ENCODE measurements around the gene CD207. TPM values are rescaled to one million over a fixed set of nuclear protein-coding genes. Genes with fewer than 3 reads are reported as not detected.
"Not testable (repeated sequence)": the region's sequence is repeated elsewhere in the genome, so short reads cannot be mapped to it uniquely, and the experiment has no call there.

CD207 gene
- not detected in 2 replicates for total RNA-seq (ENCODE audit: low replicate concordance)

DNA sequence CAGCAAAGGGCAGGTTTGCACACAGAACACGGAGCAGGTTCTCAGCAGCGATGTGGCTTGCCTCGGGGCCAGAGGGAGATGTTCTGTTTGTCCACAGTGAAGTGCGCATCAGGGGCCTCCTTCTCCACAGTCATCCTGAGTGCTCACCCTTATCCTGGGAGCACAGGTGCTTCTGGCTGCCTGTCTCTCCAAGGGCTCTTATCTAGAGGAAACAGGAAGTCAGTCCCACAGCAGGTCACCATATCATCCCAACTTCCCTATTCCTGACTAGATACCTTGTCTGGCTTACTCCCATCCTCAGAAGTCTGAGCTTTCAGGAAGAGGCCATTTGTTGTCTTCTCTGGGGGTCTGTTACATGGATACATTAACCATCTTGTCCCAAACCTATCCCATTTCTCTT lies at the start of gene CD207:
CD207 (minus strand) TSS at position 174 of the 400 bp plus-strand sequence; CDS start at position 134, 40 bp downstream.
- Mint-ChIP-seq H3K36me3 (no peaks in the 10 kb centered on the region), H3K4me1 (no peaks in the 10 kb centered on the region), H3K27me3 (ENCODE audit: insufficient read depth, low read depth) (peaks cover 7% of the 10 kb centered on the region), H3K4me3 (no peak within 1 kb of the TSS), H3K27ac (no peak within 1 kb of the TSS), H3K9me3 (peaks cover 8% of the 10 kb centered on the region)
- Histone ChIP-seq H3K4me2 (no peak within 1 kb of the TSS), H3K9me3 (ENCODE audit: low read depth) (no peaks in the 10 kb centered on the region), H3K9ac (no peak within 1 kb of the TSS), H3K4me1 (peaks cover 1% of the 10 kb centered on the region), H2AFZ (replicated peaks) (no peak within 1 kb of the TSS), H3K4me3 (no peak within 1 kb of the TSS), H3K27me3 (no peaks in the 10 kb centered on the region), H4K20me1 (ENCODE audit: low read depth) (no peaks in the 10 kb centered on the region), H3F3A (ENCODE audit: low read depth) (no peaks in the 10 kb centered on the region), H3K79me2 (ENCODE audit: low read depth) (no peaks in the 10 kb centered on the region), H3K36me3 (no peaks in the 10 kb centered on the region), H3K27ac (no peak within 1 kb of the TSS)
- DNase-seq (ENCODE audit: low spot score), result no peak
- TF ChIP-seq, protein P1, sequence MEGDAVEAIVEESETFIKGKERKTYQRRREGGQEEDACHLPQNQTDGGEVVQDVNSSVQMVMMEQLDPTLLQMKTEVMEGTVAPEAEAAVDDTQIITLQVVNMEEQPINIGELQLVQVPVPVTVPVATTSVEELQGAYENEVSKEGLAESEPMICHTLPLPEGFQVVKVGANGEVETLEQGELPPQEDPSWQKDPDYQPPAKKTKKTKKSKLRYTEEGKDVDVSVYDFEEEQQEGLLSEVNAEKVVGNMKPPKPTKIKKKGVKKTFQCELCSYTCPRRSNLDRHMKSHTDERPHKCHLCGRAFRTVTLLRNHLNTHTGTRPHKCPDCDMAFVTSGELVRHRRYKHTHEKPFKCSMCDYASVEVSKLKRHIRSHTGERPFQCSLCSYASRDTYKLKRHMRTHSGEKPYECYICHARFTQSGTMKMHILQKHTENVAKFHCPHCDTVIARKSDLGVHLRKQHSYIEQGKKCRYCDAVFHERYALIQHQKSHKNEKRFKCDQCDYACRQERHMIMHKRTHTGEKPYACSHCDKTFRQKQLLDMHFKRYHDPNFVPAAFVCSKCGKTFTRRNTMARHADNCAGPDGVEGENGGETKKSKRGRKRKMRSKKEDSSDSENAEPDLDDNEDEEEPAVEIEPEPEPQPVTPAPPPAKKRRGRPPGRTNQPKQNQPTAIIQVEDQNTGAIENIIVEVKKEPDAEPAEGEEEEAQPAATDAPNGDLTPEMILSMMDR (IDR thresholded peaks at IDR 0.05), result no peak
- TF ChIP-seq EZH2phosphoT487 (IDR thresholded peaks at IDR 0.05), result no peak
- TF ChIP-seq EZH2 (IDR thresholded peaks at IDR 0.05), result no peak

DNA sequence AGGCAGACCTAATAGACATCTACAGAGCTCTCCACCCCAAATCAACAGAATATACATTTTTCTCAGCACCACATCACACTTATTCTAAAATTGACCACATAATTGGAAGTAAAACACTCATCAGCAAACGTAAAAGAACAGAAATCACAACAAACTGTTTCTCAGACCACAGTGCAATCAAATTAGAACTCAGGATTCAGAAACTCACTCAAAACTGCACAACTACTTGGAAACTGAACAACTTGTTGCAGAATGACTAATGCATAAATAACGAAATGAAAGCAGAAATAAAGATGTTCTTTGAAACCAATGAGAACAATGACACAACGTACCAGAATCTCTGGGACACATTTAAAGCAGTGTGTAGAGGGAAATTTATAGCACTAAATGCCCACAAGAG lies 42.9 kb upstream of the CD207 start:
- not testable (repeated sequence) for H3K4me1 ChIP-seq; H3K27ac Mint-ChIP-seq; H3K36me3 Mint-ChIP-seq; H3K4me1 Mint-ChIP-seq; H3K9ac ChIP-seq; H3K4me2 ChIP-seq; H3F3A ChIP-seq (ENCODE audit: low read depth); H3K27ac ChIP-seq; H3K36me3 ChIP-seq; DNase-seq (ENCODE audit: low spot score); H3K4me3 ChIP-seq; H3K9me3 ChIP-seq (ENCODE audit: low read depth); H2AFZ ChIP-seq (replicated peaks); H3K4me3 Mint-ChIP-seq; H4K20me1 ChIP-seq (ENCODE audit: low read depth); H3K79me2 ChIP-seq (ENCODE audit: low read depth)
- peaks cover 100% of the 10 kb centered on the region for H3K27me3 ChIP-seq
- peaks cover 61% of the 10 kb centered on the region for H3K27me3 Mint-ChIP-seq (ENCODE audit: insufficient read depth, low read depth)
- H3K9me3 Mint-ChIP-seq, result peaks cover 23% of the 10 kb centered on the region

DNA sequence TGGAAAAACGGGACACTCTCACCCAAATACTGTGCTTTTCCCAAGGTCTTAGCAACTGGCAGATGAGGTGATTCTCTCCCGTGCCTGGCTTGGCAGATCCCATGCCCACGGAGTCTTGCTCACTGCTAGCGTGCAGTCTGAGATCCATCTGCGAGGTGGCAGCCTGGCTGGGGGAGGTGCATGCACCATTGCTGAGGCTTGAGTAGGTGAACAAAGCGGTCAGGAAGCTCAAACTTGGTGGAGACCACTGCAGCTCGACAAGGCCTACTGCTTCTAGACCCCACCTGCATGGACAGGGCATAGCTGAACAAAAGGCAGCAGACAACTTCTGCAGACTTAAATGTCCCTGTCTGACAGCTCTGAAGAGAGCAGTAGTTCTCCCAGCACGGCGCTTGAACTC lies 40.5 kb upstream of the CD207 start:
- H3K27me3 ChIP-seq, result peaks cover 100% of the 10 kb centered on the region
- Mint-ChIP-seq H3K9me3 (peaks cover 14% of the 10 kb centered on the region), H3K27me3 (ENCODE audit: insufficient read depth, low read depth) (peaks cover 59% of the 10 kb centered on the region)
- H3K9ac ChIP-seq; H3K4me1 ChIP-seq; H3K4me2 ChIP-seq; DNase-seq (ENCODE audit: low spot score); H3K79me2 ChIP-seq (ENCODE audit: low read depth); H3K27ac ChIP-seq; H3K4me1 Mint-ChIP-seq; H3K4me3 Mint-ChIP-seq; H3K4me3 ChIP-seq; H3F3A ChIP-seq (ENCODE audit: low read depth); H4K20me1 ChIP-seq (ENCODE audit: low read depth); H3K27ac Mint-ChIP-seq; H3K36me3 ChIP-seq; H3K36me3 Mint-ChIP-seq; H3K9me3 ChIP-seq (ENCODE audit: low read depth); H2AFZ ChIP-seq (replicated peaks): not testable (repeated sequence)

DNA sequence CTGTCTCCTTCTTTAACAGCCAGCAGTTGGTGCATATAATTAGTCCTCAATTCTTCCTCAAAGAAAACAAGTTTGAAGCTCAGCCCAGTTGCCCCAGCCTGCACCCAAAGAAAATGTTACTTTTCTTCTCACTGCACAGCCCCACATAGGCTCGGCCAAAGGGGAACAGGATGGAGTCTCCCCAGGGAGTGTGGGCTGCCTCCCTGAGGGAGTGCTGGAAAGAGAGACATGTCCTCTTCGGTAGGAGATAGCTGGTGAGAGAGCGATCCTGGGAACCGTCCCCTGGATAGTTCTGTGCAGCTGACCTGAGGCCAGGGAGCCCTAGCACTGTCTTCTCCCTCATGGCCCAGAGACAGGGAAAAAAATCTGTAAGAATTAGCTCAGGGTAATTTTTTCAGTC lies 37.9 kb upstream of the CD207 start:
- peaks cover 95% of the 10 kb centered on the region for H3K27me3 ChIP-seq
- Mint-ChIP-seq H3K9me3 (peaks cover 6% of the 10 kb centered on the region), H3K4me1 (peaks cover 4% of the 10 kb centered on the region), H3K36me3 (no peaks in the 10 kb centered on the region), H3K4me3 (no peak overlapping the region), H3K27me3 (ENCODE audit: insufficient read depth, low read depth) (peaks cover 44% of the 10 kb centered on the region), H3K27ac (no peak overlapping the region)
- H2AFZ ChIP-seq (replicated peaks), result no peak overlapping the region
- H3K9ac ChIP-seq, result no peak overlapping the region
- no peaks in the 10 kb centered on the region for H3K36me3 ChIP-seq
- H3K4me1 ChIP-seq, result no peaks in the 10 kb centered on the region
- no peak for DNase-seq (ENCODE audit: low spot score)
- no peaks in the 10 kb centered on the region for H3K79me2 ChIP-seq (ENCODE audit: low read depth)
- H3K27ac ChIP-seq, result no peak overlapping the region
- no peaks in the 10 kb centered on the region for H4K20me1 ChIP-seq (ENCODE audit: low read depth)
- TF ChIP-seq EZH2 (IDR thresholded peaks at IDR 0.05), result no peak
- no peaks in the 10 kb centered on the region for H3K9me3 ChIP-seq (ENCODE audit: low read depth)
- H3K4me3 ChIP-seq, result no peak overlapping the region
- H3K4me2 ChIP-seq, result no peak overlapping the region
- no peaks in the 10 kb centered on the region for H3F3A ChIP-seq (ENCODE audit: low read depth)
